NCI-H1436 treated with DMSO at 0.1 percent for 48 hours (cell line): ENCODE data around the gene MOCS3.

ENCODE experiments used
- DNase-seq: peaks from one replicate; lab custom pipeline; 2025; lab: John Stamatoyannopoulos, UW

MOCS3 gene

GRCh38 chr20:50958615-50959542 is at the start of gene MOCS3:
MOCS3 (plus strand) TSS chr20:50958818; CDS start chr20:50958843, 25 bp downstream.
- DNase-seq, result peak; percentile 69

GRCh38 chr20:50909413-50909812 is 49.2 kb upstream of the MOCS3 start:
- DNase-seq, result no peak

- no peak for DNase-seq
Measured at GRCh38 chr20:50911030-50911429, 47.6 kb upstream of the MOCS3 start.

- DNase-seq, result no peak
Measured at GRCh38 chr20:50911716-50912115, 46.9 kb upstream of the MOCS3 start.

GRCh38 chr20:50913690-50914375 is 44.8 kb upstream of the MOCS3 start:
- no peak for DNase-seq

- DNase-seq, result no peak
Measured at GRCh38 chr20:50915424-50915823, 43.2 kb upstream of the MOCS3 start.

GRCh38 chr20:50916257-50916656 is 42.4 kb upstream of the MOCS3 start:
- DNase-seq, result no peak

- no peak for DNase-seq
Measured at GRCh38 chr20:50916934-50917333, 41.7 kb upstream of the MOCS3 start.

- no peak for DNase-seq
Measured at GRCh38 chr20:50918403-50918802, 40.2 kb upstream of the MOCS3 start.

GRCh38 chr20:50919567-50919966 is 39.1 kb upstream of the MOCS3 start:
- no peak for DNase-seq

- no peak for DNase-seq
Measured at GRCh38 chr20:50920997-50921396, 37.6 kb upstream of the MOCS3 start.

- DNase-seq, result no peak
Measured at GRCh38 chr20:50921803-50922501, 36.7 kb upstream of the MOCS3 start.

GRCh38 chr20:50924261-50924920 is 34.2 kb upstream of the MOCS3 start:
- DNase-seq, result no peak

- no peak for DNase-seq
Measured at GRCh38 chr20:50926530-50926929, 32.1 kb upstream of the MOCS3 start.

- DNase-seq, result no peak
Measured at GRCh38 chr20:50928469-50928868, 30.1 kb upstream of the MOCS3 start.

- peak; percentile 88 for DNase-seq
Measured at GRCh38 chr20:50929299-50930138, 29.1 kb upstream of the MOCS3 start.

- no peak for DNase-seq
Measured at GRCh38 chr20:50930139-50930975, 28.3 kb upstream of the MOCS3 start.

- DNase-seq, result no peak
Measured at GRCh38 chr20:50930976-50931305, 27.7 kb upstream of the MOCS3 start.

- DNase-seq, result peak; percentile 90
Measured at GRCh38 chr20:50931306-50932015, 27.2 kb upstream of the MOCS3 start, which contains the start of gene ADNP. ADNP (minus strand) TSS chr20:50931437; CDS start chr20:50903996, 27,441 bp downstream.
